Stomach (tissue), 4 donors: ENCODE measurements around the gene WNK1.

ENCODE experiments used
- POLR2A ChIP-seq, 4 donors: fragments of 450-650 bp; IDR thresholded peaks; one replicate each; pipeline ENCODE4 v1.6.1; 2016; ENCODE audit warnings: antibody characterized with exemption in 4 of 4, control low read depth in 2 of 4, mild to moderate bottlenecking in 1 of 4, moderate library complexity in 1 of 4
- TF ChIP-seq, protein P1 (sequence below), 7 experiments: fragments of 450-650 bp in 4 of 7; fragments of 200-600 bp in 3 of 7; sonication (generic) in 3 of 7; IDR thresholded peaks; one replicate each; pipeline ENCODE4 v1.5.1; 2016 to 2019; ENCODE audit warnings: antibody characterized with exemption in 7 of 7, control low read depth in 2 of 7, mild to moderate bottlenecking in 1 of 7

DNA sequence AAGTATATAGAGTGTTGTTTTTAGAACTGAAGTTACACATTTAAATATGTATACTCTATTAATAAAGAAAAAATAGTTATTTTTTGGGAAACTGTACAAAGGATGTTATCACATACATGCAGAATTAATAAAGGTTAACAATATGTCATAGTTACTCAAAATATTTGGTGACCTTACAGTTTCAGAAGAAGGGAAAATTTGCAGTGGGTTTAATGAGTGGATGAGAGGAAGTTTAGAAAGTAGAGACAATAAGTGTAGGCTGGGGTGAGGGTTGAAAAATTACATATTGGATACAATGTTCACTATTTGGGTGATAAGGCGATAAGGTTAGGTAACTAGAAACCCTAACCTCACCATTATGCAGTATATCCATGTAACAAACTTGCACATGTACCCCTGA is 13.5 kb downstream of the WNK1 start:
- TF ChIP-seq, protein P1, sequence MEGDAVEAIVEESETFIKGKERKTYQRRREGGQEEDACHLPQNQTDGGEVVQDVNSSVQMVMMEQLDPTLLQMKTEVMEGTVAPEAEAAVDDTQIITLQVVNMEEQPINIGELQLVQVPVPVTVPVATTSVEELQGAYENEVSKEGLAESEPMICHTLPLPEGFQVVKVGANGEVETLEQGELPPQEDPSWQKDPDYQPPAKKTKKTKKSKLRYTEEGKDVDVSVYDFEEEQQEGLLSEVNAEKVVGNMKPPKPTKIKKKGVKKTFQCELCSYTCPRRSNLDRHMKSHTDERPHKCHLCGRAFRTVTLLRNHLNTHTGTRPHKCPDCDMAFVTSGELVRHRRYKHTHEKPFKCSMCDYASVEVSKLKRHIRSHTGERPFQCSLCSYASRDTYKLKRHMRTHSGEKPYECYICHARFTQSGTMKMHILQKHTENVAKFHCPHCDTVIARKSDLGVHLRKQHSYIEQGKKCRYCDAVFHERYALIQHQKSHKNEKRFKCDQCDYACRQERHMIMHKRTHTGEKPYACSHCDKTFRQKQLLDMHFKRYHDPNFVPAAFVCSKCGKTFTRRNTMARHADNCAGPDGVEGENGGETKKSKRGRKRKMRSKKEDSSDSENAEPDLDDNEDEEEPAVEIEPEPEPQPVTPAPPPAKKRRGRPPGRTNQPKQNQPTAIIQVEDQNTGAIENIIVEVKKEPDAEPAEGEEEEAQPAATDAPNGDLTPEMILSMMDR (IDR thresholded peaks at IDR 0.05): no peak
- TF ChIP-seq POLR2A (IDR thresholded peaks at IDR 0.05): no peak
